Stimulated activated memory B cell treated with anti-CD40 and anti-IgM and Interleukin-4, amounts not matched to agents 10 μg/mL and 1 μg/mL and 100 μg/mL, for 72 hours (primary cell): ENCODE results near the gene SMAD7.
"Not testable (repeated sequence)": the region's sequence is repeated elsewhere in the genome, so short reads cannot be mapped to it uniquely, and the experiment has no call there.

Experiments used
- ATAC-seq: fragments of 150-1000 bp; cut with Tn5 transposase; 2 replicates; pipeline ENCODE4 v1.10.0; 2021
- H3K27ac Mint-ChIP-seq: one replicate; pipeline ENCODE4 v1.8.0; 2022; ENCODE audit warnings: mild to moderate bottlenecking, mixed read lengths
- H3K27me3 Mint-ChIP-seq: one replicate; pipeline ENCODE4 v1.8.0; 2022; ENCODE audit warnings: mixed read lengths
- H3K36me3 Mint-ChIP-seq: one replicate; pipeline ENCODE4 v1.8.0; 2022; ENCODE audit warnings: mixed read lengths
- H3K4me1 Mint-ChIP-seq: one replicate; pipeline ENCODE4 v1.8.0; 2022; ENCODE audit warnings: mixed read lengths
- H3K4me3 Mint-ChIP-seq: one replicate; pipeline ENCODE4 v1.8.0; 2022; ENCODE audit warnings: mild to moderate bottlenecking, moderate library complexity, mixed read lengths
- H3K9me3 Mint-ChIP-seq: one replicate; pipeline ENCODE4 v1.8.0; 2022; ENCODE audit warnings: mixed read lengths

Gene SMAD7

DNA sequence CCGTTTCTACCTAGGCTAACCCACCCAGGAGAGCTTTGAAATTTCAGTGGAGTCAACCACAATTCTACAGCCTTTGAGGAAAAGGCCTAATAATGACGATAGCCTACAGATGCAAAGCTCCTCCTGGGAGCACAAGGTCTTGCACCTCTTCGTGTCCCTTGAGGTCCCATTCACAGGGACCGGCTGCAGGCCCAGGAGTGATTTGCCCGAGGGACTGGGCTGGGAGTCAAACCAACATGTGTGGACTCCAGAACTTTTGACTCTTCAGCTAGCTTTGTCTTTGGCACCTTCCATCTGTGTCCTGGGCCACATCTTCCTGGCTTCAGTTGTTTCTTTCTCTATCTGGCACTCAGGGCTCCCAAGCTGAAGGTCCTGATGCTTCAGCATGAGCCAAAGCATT, 76.5 kb downstream of the SMAD7 start:
- no peak overlapping the region for H3K27ac Mint-ChIP-seq
- ATAC-seq: no peak
- no peak overlapping the region for H3K4me3 Mint-ChIP-seq
- H3K4me1 Mint-ChIP-seq: peaks cover 25% of the 10 kb centered on the region
- H3K27me3 Mint-ChIP-seq: peaks cover 10% of the 10 kb centered on the region
- no peaks in the 10 kb centered on the region for H3K9me3 Mint-ChIP-seq
- H3K36me3 Mint-ChIP-seq: no peaks in the 10 kb centered on the region

DNA sequence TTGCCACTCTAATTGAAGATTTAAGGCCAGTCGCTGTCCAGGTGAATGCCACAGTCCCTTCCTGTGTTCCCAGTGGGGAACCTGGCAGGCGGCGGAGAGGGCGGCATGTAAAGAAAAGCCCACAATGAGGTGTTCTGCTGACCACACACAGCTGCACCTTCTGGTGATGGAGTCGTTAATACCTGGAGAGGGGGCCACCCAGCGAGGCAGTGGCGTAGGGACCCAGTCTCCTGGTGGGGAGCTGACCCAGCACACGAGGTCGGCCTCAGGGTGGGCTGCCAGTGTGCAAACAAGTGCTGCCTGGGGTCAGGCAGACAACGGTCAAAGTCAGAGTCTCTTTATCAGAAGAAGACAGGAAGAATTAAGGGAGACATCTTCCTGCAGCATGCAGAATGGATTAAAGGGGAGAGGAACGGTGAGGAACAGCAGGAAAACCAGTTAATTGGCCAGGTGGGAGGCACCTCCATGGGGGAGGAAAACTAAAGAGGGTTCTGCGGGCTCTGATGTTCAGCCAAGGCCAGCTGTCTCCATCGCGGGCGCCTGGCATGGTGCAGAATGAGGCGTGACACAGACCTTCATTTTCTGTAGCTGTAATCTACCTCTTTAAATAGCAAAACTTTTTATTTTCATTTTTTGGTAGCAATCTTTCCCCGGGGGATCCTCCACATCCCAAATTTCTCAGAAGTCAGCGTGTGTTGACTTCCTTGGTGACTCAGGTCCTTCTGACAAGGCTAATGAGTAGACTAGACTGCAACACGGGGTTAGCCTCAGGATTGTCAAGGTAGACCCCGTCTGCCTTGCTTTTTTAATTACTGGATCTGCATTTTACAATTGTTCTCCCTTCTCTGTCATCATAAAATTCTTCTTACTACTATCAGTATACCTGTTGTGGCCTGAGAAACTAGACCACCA, 78.3 kb downstream of the SMAD7 start:
- H3K4me3 Mint-ChIP-seq: no peak overlapping the region
- no peaks in the 10 kb centered on the region for H3K9me3 Mint-ChIP-seq
- H3K4me1 Mint-ChIP-seq: peaks cover 38% of the 10 kb centered on the region
- H3K27me3 Mint-ChIP-seq: no peaks in the 10 kb centered on the region
- no peak for ATAC-seq
- no peaks in the 10 kb centered on the region for H3K36me3 Mint-ChIP-seq
- peak overlapping the region; percentile 50 for H3K27ac Mint-ChIP-seq

DNA sequence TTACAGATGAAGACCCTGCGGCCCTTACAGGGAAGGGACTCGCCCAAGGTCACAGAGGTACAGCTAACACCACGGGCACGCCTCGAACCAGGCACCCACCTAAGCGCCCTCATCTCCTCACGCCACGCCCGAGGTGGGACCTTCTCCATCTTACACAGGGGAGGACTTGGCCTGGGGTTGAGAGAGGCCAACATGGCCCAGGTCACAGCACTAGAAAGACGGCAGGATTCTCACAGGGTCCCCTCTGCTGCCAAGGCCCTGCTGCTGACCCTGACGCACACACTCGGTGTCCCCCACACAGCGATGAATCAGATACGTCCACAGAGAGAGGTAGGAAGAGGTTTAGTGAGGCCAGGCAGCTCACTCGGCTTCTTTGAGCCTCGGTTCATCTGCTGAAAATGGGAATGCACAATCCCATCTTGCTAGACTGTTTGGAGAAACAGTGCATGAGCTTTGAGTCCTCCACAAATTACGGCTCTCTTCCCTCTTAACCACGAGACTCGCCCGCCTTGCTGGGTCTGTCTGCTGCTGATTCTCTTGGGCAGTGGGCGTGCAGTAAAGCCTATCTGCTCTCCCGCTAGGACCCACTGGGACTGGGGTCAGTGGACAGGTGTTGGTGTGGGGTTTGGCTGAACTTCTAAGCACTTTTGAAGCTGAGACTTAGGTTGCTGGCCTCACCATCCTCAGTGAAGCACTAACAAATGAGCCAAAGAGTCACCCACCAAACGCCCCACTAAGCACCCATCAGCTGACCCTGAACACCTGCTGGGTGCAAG, 79.2 kb downstream of the SMAD7 start:
- ATAC-seq: no peak
- peaks cover 37% of the 10 kb centered on the region for H3K4me1 Mint-ChIP-seq
- no peaks in the 10 kb centered on the region for H3K36me3 Mint-ChIP-seq
- H3K27me3 Mint-ChIP-seq: no peaks in the 10 kb centered on the region
- H3K4me3 Mint-ChIP-seq: no peak overlapping the region
- H3K27ac Mint-ChIP-seq: peak overlapping the region; percentile 0
- H3K9me3 Mint-ChIP-seq: no peaks in the 10 kb centered on the region

DNA sequence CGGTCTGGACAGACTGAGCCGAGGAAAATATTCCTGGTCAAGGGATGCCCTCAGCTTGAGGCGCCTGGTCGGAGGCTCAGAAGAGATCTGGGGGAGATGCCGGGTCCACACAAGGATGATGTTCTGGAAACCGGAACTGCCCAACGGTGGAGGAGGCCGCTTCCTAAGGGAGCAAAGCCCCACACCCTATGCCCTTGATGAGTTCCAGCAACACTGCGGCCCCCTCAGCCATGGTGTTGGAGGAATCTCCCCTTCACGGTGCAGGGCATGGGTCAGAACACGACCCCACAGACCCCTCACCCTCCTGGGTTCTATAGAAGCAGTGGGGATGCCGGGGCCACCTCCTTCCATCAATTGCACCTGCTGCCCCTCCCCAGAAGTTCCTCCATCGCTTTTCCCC, 79.8 kb downstream of the SMAD7 start:
- not testable (repeated sequence) for ATAC-seq, H3K9me3 Mint-ChIP-seq, H3K27me3 Mint-ChIP-seq, H3K36me3 Mint-ChIP-seq, H3K4me3 Mint-ChIP-seq
- Mint-ChIP-seq H3K27ac (peak overlapping the region; percentile 0), H3K4me1 (peaks cover 30% of the 10 kb centered on the region)
